Astrocyte of the cerebellum (primary cell): ENCODE results near the gene COG2.
"Not testable (repeated sequence)": the region's sequence is repeated elsewhere in the genome, so short reads cannot be mapped to it uniquely, and the experiment has no call there.

Experiments
- DNase-seq: peaks from one replicate; pipeline ENCODE4 v3.0.0-alpha.2; 2011; ENCODE audit warnings: low read depth
- H3K4me3 ChIP-seq: 2 replicates; pipeline ENCODE4 v1.5.1; 2011; ENCODE audit warnings: mild to moderate bottlenecking, low read depth, low read length, moderate library complexity
- CTCF ChIP-seq: IDR thresholded peaks from 2 replicates; pipeline ENCODE4 v1.5.1; 2012; ENCODE audit warnings: low read length, low read depth, moderate library complexity, mild to moderate bottlenecking; ENCODE audit errors: missing control alignments
- in situ Hi-C: cut with HindIII; loops from 2 replicates; pipeline ENCODE4 v1.10.0; 2017; ENCODE audit warnings: low sequenced_read_pairs

COG2 gene

DNA sequence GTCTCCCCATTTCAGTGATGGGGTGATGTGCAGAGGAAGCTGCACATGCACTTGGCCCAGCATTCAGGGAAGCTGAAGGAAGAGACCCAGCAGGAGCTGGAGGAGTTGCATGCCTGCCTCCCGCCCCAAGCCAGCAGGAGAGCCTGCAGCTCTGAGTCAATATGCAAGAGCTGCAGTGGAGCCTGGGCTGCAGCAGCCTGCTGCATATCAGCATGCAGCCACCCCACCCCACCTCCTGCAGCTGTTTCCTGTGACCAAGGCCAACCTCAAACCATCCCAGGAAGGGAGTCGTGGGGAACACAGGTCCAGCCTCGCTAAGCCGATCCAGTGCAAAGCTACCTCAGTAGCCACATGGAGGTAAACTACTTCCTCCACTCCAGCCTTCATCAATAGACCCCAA lies 52.7 kb downstream of the COG2 start:
- no peak overlapping the region for H3K4me3 ChIP-seq
- TF ChIP-seq CTCF = no peak
- no peak for DNase-seq
- in situ Hi-C loops = no loop called here

DNA sequence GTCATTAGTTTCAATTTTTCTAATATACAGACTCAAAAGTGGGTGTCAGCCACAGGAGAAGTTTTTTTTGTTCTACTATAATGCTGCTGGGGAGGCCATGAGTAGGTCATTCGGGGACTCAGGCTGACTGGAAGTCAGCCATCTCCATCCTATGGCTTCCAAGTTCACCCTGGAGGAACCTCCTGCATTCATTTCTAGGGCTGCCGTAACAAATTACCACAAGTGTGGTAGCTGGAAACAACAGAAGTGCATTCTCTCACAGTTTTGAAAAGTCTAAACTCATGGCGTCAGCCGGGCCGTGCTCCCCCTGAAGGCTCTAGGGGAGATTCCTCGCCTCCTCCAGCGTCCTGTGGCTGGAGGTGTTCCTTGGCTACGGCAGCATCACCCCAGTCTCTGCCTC lies 53.9 kb downstream of the COG2 start:
- no peak for TF ChIP-seq CTCF
- no peak overlapping the region for H3K4me3 ChIP-seq
- DNase-seq = peak; percentile 50
- in situ Hi-C loops = no loop called here

- DNase-seq = no peak
- no peak for TF ChIP-seq CTCF
- in situ Hi-C loops = no loop called here
- H3K4me3 ChIP-seq = no peak overlapping the region
Measured at GRCh38 chr1:230696722-230697437, 54.6 kb downstream of the COG2 start.

DNA sequence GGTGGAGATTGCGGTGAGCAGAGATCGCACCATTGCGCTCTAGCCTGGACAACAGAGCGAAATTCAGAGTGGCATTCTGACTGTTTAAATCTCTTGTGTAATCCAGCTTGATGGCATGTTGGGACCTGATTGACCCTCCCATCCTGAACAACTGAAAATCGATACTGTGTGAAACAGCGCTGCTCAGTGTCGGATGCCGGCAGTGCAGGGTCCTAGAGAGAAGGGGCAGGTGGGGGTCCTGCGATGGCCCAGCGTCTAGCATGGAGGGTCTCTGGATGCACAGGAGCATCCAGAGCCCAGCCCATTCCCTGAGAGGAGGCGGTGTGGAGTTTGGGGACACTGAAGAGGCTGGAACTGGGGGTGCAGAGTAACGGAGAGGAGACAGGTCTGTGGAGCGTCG lies 55.8 kb downstream of the COG2 start:
- DNase-seq = no peak
- H3K4me3 ChIP-seq = no peak overlapping the region
- in situ Hi-C loops = no loop called here
- no peak for TF ChIP-seq CTCF

GRCh38 chr1:230698964-230699363 lies 56.7 kb downstream of the COG2 start:
- H3K4me3 ChIP-seq, DNase-seq, in situ Hi-C loops: not testable (repeated sequence)

- TF ChIP-seq CTCF = no peak
- no peak for DNase-seq
- in situ Hi-C loops = no loop called here
- no peak overlapping the region for H3K4me3 ChIP-seq
Measured at GRCh38 chr1:230699716-230700115, 57.4 kb downstream of the COG2 start.

DNA sequence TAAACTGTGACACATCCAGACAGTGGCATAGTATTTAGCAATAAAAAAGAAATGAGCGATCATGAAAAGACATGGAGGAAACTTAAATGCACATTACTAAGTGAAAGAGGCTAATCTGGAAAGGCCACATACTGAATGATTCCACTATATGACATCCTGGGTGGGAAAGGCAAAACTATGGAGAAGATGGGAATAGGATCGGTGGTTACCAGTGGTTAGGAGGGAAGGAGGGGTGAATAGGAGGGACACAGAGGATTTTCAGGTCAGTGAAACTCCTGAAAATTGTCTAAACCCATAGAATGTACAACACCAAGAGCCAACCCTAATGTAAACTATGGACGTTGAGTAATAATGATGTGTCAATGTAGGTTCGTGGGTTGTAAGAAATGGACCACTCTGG lies 57.9 kb downstream of the COG2 start:
- H3K4me3 ChIP-seq = no peak overlapping the region
- TF ChIP-seq CTCF = no peak
- in situ Hi-C loops = no loop called here
- no peak for DNase-seq
